DND-41 (cell line): ENCODE data around the gene KCNK15.

Experiments
- ATAC-seq: fragments of 200-7000 bp; cut with Tn5 transposase; 3 replicates; pipeline ENCODE4 v1.9.1; 2021; ENCODE audit warnings: low read depth; ENCODE audit not compliant: insufficient read depth
- DNase-seq: peaks from one replicate; pipeline ENCODE4 v3.0.0-alpha.2; 2020
- H2AFZ ChIP-seq: 2 replicates; pipeline ENCODE4 v1.6.0; 2012; ENCODE audit warnings: low read depth, low read length
- H3K27ac ChIP-seq: 2 replicates; pipeline ENCODE4 v1.5.1; 2012; ENCODE audit warnings: low read length, inconsistent platforms
- H3K27me3 ChIP-seq: fragments of 200-600 bp; sonication (generic); 2 replicates; pipeline ENCODE4 v1.6.0; 2012; ENCODE audit warnings: low read length, mild to moderate bottlenecking, inconsistent platforms; ENCODE audit not compliant: insufficient read depth, poor library complexity
- H3K36me3 ChIP-seq: 2 replicates; pipeline ENCODE4 v1.5.1; 2012; ENCODE audit warnings: low read length, inconsistent platforms; ENCODE audit not compliant: insufficient read depth
- H3K4me1 ChIP-seq: 2 replicates; pipeline ENCODE4 v1.5.1; 2012; ENCODE audit warnings: mild to moderate bottlenecking, low read length; ENCODE audit not compliant: insufficient read depth
- H3K4me2 ChIP-seq: 2 replicates; pipeline ENCODE4 v1.6.0; 2012; ENCODE audit warnings: mild to moderate bottlenecking, moderate library complexity, low read length, inconsistent platforms; ENCODE audit not compliant: insufficient read depth
- H3K4me3 ChIP-seq, 2 experiments: fragments of 200-600 bp in 1 of 2; shearing (Covaris generic) in 1 of 2; 2 replicates each; pipeline ENCODE4 v1.5.1; 2012 to 2016; ENCODE audit warnings: inconsistent platforms in 2 of 2, low read length in 2 of 2, mild to moderate bottlenecking in 2 of 2, low read depth in 1 of 2, moderate library complexity in 1 of 2
- H3K79me2 ChIP-seq: 2 replicates; pipeline ENCODE4 v1.6.0; 2012; ENCODE audit warnings: low read length, inconsistent platforms; ENCODE audit not compliant: insufficient read depth
- H3K9ac ChIP-seq: 2 replicates; pipeline ENCODE4 v1.6.0; 2012; ENCODE audit warnings: low read depth, mild to moderate bottlenecking, inconsistent platforms, low read length, moderate library complexity
- H3K9me3 ChIP-seq: 2 replicates; pipeline ENCODE4 v1.5.1; 2012; ENCODE audit warnings: low read length, moderate library complexity, mild to moderate bottlenecking, inconsistent platforms; ENCODE audit not compliant: insufficient read depth, severe bottlenecking
- H4K20me1 ChIP-seq: 2 replicates; pipeline ENCODE4 v1.6.0; 2012; ENCODE audit warnings: low read length; ENCODE audit not compliant: insufficient read depth
- EZH2 ChIP-seq: IDR thresholded peaks from 3 replicates; pipeline ENCODE4 v1.6.1; 2012; ENCODE audit warnings: borderline replicate concordance, low read depth, mild to moderate bottlenecking, moderate library complexity, low read length, inconsistent platforms; ENCODE audit not compliant: severe bottlenecking
- TF ChIP-seq, protein P1 (sequence below): IDR thresholded peaks from 2 replicates; pipeline ENCODE4 v1.5.1; 2012; ENCODE audit warnings: borderline replicate concordance, low read length, moderate library complexity, mild to moderate bottlenecking; ENCODE audit not compliant: poor library complexity, severe bottlenecking; ENCODE audit errors: extremely low read depth

Gene KCNK15

DNA sequence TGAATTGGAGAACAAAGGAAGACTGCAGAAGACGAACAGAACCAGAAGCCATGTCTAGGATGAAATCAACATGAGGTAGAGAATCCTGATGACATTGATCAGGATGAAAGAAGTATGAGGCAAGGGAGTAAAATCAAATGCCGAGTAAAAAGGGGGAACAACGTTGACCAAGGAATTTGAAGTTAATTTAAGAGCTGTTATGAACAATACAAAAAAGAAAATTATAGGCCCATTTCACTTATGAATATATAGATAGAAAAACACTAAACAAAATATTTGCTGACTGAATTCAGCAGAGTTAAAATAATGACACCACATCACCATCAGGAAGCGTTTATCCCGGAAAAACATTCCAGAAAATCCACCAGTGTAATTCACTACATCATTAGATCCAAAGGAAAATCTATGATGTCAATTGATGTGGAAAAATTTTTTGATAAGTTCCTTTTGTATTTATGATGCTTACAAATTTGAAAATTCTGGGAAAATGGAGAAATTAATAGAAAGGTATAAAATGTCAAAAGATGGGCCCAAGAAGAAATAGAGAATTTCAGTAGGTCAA lies 38.6 kb upstream of the KCNK15 start:
- Histone ChIP-seq H3K27me3 (no peaks in the 10 kb centered on the region), H2AFZ (no peak overlapping the region), H3K4me1 (no peaks in the 10 kb centered on the region), H3K36me3 (no peaks in the 10 kb centered on the region), H3K27ac (no peak overlapping the region), H3K79me2 (no peaks in the 10 kb centered on the region), H3K9me3 (no peaks in the 10 kb centered on the region), H3K4me2 (no peak overlapping the region), H4K20me1 (no peaks in the 10 kb centered on the region), H3K9ac (no peak overlapping the region), H3K4me3 (no peak overlapping the region)
- DNase-seq (no peak), ATAC-seq (no peak)
- TF ChIP-seq, protein P1, sequence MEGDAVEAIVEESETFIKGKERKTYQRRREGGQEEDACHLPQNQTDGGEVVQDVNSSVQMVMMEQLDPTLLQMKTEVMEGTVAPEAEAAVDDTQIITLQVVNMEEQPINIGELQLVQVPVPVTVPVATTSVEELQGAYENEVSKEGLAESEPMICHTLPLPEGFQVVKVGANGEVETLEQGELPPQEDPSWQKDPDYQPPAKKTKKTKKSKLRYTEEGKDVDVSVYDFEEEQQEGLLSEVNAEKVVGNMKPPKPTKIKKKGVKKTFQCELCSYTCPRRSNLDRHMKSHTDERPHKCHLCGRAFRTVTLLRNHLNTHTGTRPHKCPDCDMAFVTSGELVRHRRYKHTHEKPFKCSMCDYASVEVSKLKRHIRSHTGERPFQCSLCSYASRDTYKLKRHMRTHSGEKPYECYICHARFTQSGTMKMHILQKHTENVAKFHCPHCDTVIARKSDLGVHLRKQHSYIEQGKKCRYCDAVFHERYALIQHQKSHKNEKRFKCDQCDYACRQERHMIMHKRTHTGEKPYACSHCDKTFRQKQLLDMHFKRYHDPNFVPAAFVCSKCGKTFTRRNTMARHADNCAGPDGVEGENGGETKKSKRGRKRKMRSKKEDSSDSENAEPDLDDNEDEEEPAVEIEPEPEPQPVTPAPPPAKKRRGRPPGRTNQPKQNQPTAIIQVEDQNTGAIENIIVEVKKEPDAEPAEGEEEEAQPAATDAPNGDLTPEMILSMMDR: no peak
- TF ChIP-seq EZH2: no peak

- Histone ChIP-seq H4K20me1 (no peaks in the 10 kb centered on the region), H3K36me3 (no peaks in the 10 kb centered on the region), H3K4me1 (no peaks in the 10 kb centered on the region), H3K27me3 (no peaks in the 10 kb centered on the region), H3K27ac (no peak overlapping the region), H3K4me2 (no peak overlapping the region), H2AFZ (no peak overlapping the region), H3K79me2 (no peaks in the 10 kb centered on the region), H3K9ac (no peak overlapping the region), H3K4me3 (no peak overlapping the region), H3K9me3 (no peaks in the 10 kb centered on the region)
- ATAC-seq: no peak
- TF ChIP-seq, protein P1: no peak
- no peak for TF ChIP-seq EZH2
- no peak for DNase-seq
Measured at GRCh38 chr20:44709380-44709779, 36.3 kb upstream of the KCNK15 start.

DNA sequence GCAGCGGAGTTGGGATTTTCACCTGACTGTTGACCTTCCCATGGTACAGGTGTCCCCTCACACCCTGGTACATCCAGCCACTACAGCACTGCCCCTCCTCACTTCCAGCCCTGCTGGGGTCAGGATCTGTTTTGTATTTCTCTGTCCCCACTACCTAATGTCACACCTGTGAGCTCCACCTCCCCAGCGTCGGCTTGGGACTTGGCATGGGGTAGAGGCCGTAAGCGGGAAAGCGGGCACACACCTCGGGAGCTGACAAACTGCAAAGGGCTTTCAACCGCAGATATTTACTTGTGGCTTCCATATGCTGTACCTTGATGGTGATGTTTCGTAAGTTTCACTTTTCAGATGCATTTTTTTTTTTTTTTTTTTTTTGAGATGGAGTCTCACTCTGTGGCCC lies 35.9 kb upstream of the KCNK15 start:
- DNase-seq: no peak
- no peak for ATAC-seq
- no peak overlapping the region for H2AFZ ChIP-seq
- H3K9ac ChIP-seq: no peak overlapping the region
- no peak overlapping the region for H3K27ac ChIP-seq
- no peaks in the 10 kb centered on the region for H3K36me3 ChIP-seq
- H3K27me3 ChIP-seq: no peaks in the 10 kb centered on the region
- H3K79me2 ChIP-seq: no peaks in the 10 kb centered on the region
- TF ChIP-seq, protein P1: no peak
- no peak for TF ChIP-seq EZH2
- H3K4me1 ChIP-seq: no peaks in the 10 kb centered on the region
- no peak overlapping the region for H3K4me2 ChIP-seq
- H3K9me3 ChIP-seq: no peaks in the 10 kb centered on the region
- no peak overlapping the region for H3K4me3 ChIP-seq
- H4K20me1 ChIP-seq: no peaks in the 10 kb centered on the region

DNA sequence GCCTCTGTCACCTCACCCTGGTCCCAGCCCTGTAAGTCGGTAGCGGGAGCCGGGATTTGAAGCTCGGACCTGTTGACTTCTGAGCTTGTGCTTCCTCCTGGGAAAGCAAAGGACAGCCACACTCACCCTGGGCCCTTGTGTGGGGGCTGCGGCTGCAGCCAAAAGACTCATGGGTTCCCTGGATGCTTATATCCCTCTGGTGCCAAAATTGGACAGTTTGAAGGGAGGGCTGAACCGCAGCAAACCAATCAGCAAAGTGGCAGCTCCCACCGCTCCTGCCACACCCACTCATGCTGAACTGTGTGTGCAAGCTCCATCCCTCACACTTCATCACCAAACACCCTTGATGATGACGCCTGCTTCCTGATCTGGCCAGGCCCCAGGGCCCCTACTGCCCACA lies 34.4 kb upstream of the KCNK15 start:
- Histone ChIP-seq H2AFZ (no peak overlapping the region), H3K27ac (no peak overlapping the region), H3K9ac (no peak overlapping the region), H3K79me2 (no peaks in the 10 kb centered on the region), H3K4me2 (no peak overlapping the region), H3K36me3 (no peaks in the 10 kb centered on the region), H3K27me3 (no peaks in the 10 kb centered on the region), H3K9me3 (no peaks in the 10 kb centered on the region), H3K4me3 (no peak overlapping the region), H3K4me1 (no peaks in the 10 kb centered on the region), H4K20me1 (no peaks in the 10 kb centered on the region; the same call in 1 of the 2 replicates)
- TF ChIP-seq, protein P1: no peak
- no peak for ATAC-seq
- no peak for DNase-seq
